Karpas-422 (cell line): ENCODE data around the gene PPP1R11. TPM values are rescaled to one million over a fixed set of nuclear protein-coding genes. Genes with fewer than 3 reads are reported as not detected.

ENCODE experiments used
- DNase-seq: peaks from one replicate; pipeline ENCODE4 v3.0.0-alpha.2; 2015
- H2AFZ ChIP-seq: fragments of 200-600 bp; sonication (generic); 2 replicates; pipeline ENCODE4 v1.6.1; 2014; ENCODE audit warnings: antibody characterized with exemption, low read length, mixed read lengths
- H3K27ac ChIP-seq: fragments of 200-600 bp; sonication (generic); 2 replicates; pipeline ENCODE4 v1.5.1; 2014; ENCODE audit warnings: mild to moderate bottlenecking, low read length, moderate library complexity
- H3K27me3 ChIP-seq: fragments of 200-600 bp; sonication (generic); 2 replicates; pipeline ENCODE4 v1.6.1; 2014; ENCODE audit warnings: low read length, mixed read lengths
- H3K36me3 ChIP-seq: fragments of 200-600 bp; sonication (generic); 2 replicates; pipeline ENCODE4 v1.6.1; 2014; ENCODE audit warnings: low read length, mixed read lengths; ENCODE audit not compliant: insufficient read depth
- H3K4me1 ChIP-seq: fragments of 200-600 bp; sonication (generic); 2 replicates; pipeline ENCODE4 v1.6.1; 2014; ENCODE audit warnings: mild to moderate bottlenecking, low read length, mixed read lengths
- H3K4me2 ChIP-seq: fragments of 200-600 bp; sonication (generic); 2 replicates; pipeline ENCODE4 v1.6.1; 2014; ENCODE audit warnings: low read length, low read depth, mild to moderate bottlenecking; ENCODE audit not compliant: poor library complexity, severe bottlenecking
- H3K4me3 ChIP-seq: fragments of 200-600 bp; sonication (generic); 2 replicates; pipeline ENCODE4 v1.5.1; 2014; ENCODE audit warnings: mild to moderate bottlenecking, antibody characterized with exemption, low read length, mixed read lengths
- H3K79me2 ChIP-seq: fragments of 200-600 bp; sonication (generic); 2 replicates; pipeline ENCODE4 v1.6.1; 2014; ENCODE audit warnings: mild to moderate bottlenecking, low read length, mixed read lengths
- H3K9ac ChIP-seq: fragments of 200-600 bp; sonication (generic); 2 replicates; pipeline ENCODE4 v1.6.0; 2014; ENCODE audit warnings: low read length
- H3K9me2 ChIP-seq: fragments of 200-600 bp; sonication (generic), shearing (Covaris generic); replicated peaks from 2 replicates; pipeline ENCODE4 v1.6.0; 2014; ENCODE audit warnings: mild to moderate bottlenecking, low read length, moderate library complexity; ENCODE audit not compliant: insufficient read depth
- H3K9me3 ChIP-seq: fragments of 300-700, 200-600 bp; sonication (generic); 2 replicates; pipeline ENCODE4 v1.6.1; 2014; ENCODE audit warnings: low read length, mixed read lengths
- H4K20me1 ChIP-seq: fragments of 200-600 bp; sonication (generic); 2 replicates; pipeline ENCODE4 v1.6.1; 2014; ENCODE audit warnings: mild to moderate bottlenecking, antibody characterized with exemption, low read length, low read depth; ENCODE audit not compliant: insufficient read depth
- total RNA-seq: library from RNA; depleted of rRNA; stranded (reverse); fragments of >200 nt; shearing (Covaris generic); gene quantifications from 2 replicates; pipeline ENCODE4 v1.2.3, GENCODE V29; 2014; ENCODE audit warnings: low replicate concordance

PPP1R11 gene
- total RNA-seq, 1 experiment from 2014 or later, result 31.5 TPM

- H3K4me3 ChIP-seq, result peak overlapping the region; percentile 98
- H3K36me3 ChIP-seq, result peaks cover 14% of the 10 kb centered on the region; the same call in 1 of the 2 replicates
- H4K20me1 ChIP-seq, result no peaks in the 10 kb centered on the region
- H3K27me3 ChIP-seq, result no peaks in the 10 kb centered on the region
- peak overlapping the region; percentile 93 for H3K4me2 ChIP-seq
- DNase-seq, result no peak
- peaks cover 59% of the 10 kb centered on the region for H3K79me2 ChIP-seq
- no peaks in the 10 kb centered on the region for H3K9me2 ChIP-seq
- H3K27ac ChIP-seq, result no peak overlapping the region
- peaks cover 54% of the 10 kb centered on the region for H3K4me1 ChIP-seq
- no peak overlapping the region for H2AFZ ChIP-seq
- no peaks in the 10 kb centered on the region for H3K9me3 ChIP-seq
- H3K9ac ChIP-seq, result peak overlapping the region; percentile 85
These were observed 4.4 kb upstream of the PPP1R11 start for GRCh38 chr6:30062471-30063178.

GRCh38 chr6:30063315-30063714, 3.7 kb upstream of the PPP1R11 start:
- Histone ChIP-seq H3K79me2 (peaks cover 66% of the 10 kb centered on the region), H3K4me2 (peak overlapping the region; percentile 93), H3K4me3 (no peak overlapping the region)

DNA sequence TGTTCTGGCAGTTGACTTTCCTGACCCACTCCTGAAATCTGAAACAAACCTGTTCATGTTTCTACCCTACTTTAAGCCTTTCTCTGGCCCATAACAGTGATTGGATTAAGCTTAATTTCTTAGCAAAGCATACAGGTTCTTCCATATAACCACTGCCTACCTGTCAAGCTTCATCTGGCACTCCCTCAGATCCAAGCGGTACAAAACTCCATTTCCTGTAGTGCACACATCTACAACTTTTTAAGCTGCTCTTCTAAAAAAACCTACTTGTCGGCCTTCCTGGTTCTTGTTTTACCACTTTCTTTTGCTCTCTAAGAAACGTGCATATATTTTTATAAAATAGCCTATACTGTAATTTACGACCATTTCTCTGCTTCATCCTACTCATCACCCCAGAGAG, 916 bp upstream of the PPP1R11 start:
- H3K4me2 ChIP-seq, result peak overlapping the region; percentile 92
- peaks cover 14% of the 10 kb centered on the region; the same call in 1 of the 2 replicates for H3K36me3 ChIP-seq
- H4K20me1 ChIP-seq, result no peaks in the 10 kb centered on the region
- peaks cover 47% of the 10 kb centered on the region for H3K79me2 ChIP-seq
- peak overlapping the region; percentile 84 for H3K27ac ChIP-seq
- H3K4me1 ChIP-seq, result peaks cover 50% of the 10 kb centered on the region
- no peaks in the 10 kb centered on the region for H3K9me2 ChIP-seq
- peak overlapping the region; percentile 34; the same call in 1 of the 2 replicates for H2AFZ ChIP-seq
- peak overlapping the region; percentile 71 for H3K4me3 ChIP-seq
- no peaks in the 10 kb centered on the region for H3K9me3 ChIP-seq
- peak overlapping the region; percentile 74 for H3K9ac ChIP-seq
- H3K27me3 ChIP-seq, result no peaks in the 10 kb centered on the region
- no peak for DNase-seq

More at GRCh38 chr6:30063315-30063714, 3.7 kb upstream of the PPP1R11 start:
- DNase-seq, result no peak
- Histone ChIP-seq H3K27ac (no peak overlapping the region), H3K27me3 (no peaks in the 10 kb centered on the region), H3K36me3 (peaks cover 14% of the 10 kb centered on the region; the same call in 1 of the 2 replicates), H3K9me3 (no peaks in the 10 kb centered on the region), H3K9me2 (no peaks in the 10 kb centered on the region), H4K20me1 (no peaks in the 10 kb centered on the region), H3K9ac (peak overlapping the region; percentile 31), H3K4me1 (peaks cover 59% of the 10 kb centered on the region), H2AFZ (no peak overlapping the region)

DNA sequence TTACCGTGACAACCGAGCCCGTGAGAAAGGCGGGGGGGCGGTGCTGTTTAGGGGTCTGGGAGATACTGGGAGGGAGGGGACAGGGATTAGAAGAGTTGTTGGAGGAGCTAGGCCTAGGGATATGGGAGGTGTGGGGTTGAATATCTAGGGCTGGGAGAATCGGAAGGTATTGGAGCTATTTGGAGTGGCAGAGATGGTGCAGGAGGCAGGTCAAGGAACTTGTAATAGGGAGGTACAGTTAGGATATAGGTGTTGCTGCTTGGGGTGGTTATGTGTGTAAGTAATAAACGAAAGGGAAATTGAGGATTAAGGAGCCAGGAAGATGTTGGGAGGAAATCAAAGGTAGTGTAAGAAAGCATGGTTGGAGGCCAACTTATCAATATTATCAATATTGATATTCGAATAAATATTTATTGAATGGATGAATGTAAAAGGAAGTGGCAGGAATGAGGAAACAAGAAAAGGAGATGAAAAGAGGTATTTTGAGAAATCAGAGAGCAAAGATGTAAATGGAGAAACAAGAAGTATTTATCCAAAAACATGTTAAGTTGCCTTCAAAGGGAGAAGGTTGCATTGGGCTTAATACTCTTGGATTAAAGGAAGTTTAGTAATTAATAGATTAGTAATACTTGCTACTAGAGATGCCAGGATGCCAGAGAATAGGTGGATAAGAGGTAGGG, 602 bp downstream of the PPP1R11 start:
- H3K27ac ChIP-seq, result peak overlapping the region; percentile 22; the same call in 1 of the 2 replicates
- H3K9me2 ChIP-seq, result no peaks in the 10 kb centered on the region
- H4K20me1 ChIP-seq, result no peaks in the 10 kb centered on the region
- H3K79me2 ChIP-seq, result peaks cover 34% of the 10 kb centered on the region
- H3K4me1 ChIP-seq, result peaks cover 42% of the 10 kb centered on the region
- H3K9me3 ChIP-seq, result no peaks in the 10 kb centered on the region
- no peak for DNase-seq
- H3K4me2 ChIP-seq, result peak overlapping the region; percentile 86
- H3K9ac ChIP-seq, result peak overlapping the region; percentile 77
- H3K36me3 ChIP-seq, result peaks cover 14% of the 10 kb centered on the region; the same call in 1 of the 2 replicates
- peak overlapping the region; percentile 82 for H3K4me3 ChIP-seq
- H2AFZ ChIP-seq, result no peak overlapping the region; the same call in 1 of the 2 replicates
- H3K27me3 ChIP-seq, result no peaks in the 10 kb centered on the region

GRCh38 chr6:30071081-30071818, 4.3 kb downstream of the PPP1R11 start:
- Histone ChIP-seq H3K4me1 (peaks cover 10% of the 10 kb centered on the region), H3K9me2 (no peaks in the 10 kb centered on the region), H3K27me3 (no peaks in the 10 kb centered on the region), H3K9me3 (no peaks in the 10 kb centered on the region), H2AFZ (no peak overlapping the region), H3K9ac (no peak overlapping the region), H4K20me1 (no peaks in the 10 kb centered on the region), H3K36me3 (no peaks in the 10 kb centered on the region), H3K79me2 (peaks cover 16% of the 10 kb centered on the region), H3K27ac (no peak overlapping the region), H3K4me3 (no peak overlapping the region), H3K4me2 (no peak overlapping the region)
- no peak for DNase-seq

GRCh38 chr6:30071858-30072257, 4.9 kb downstream of the PPP1R11 start:
- Histone ChIP-seq H3K27me3 (no peaks in the 10 kb centered on the region), H3K36me3 (no peaks in the 10 kb centered on the region), H3K4me3 (no peak overlapping the region), H3K27ac (no peak overlapping the region), H3K4me1 (peaks cover 9% of the 10 kb centered on the region), H3K9me2 (no peaks in the 10 kb centered on the region), H3K4me2 (no peak overlapping the region), H3K9me3 (no peaks in the 10 kb centered on the region), H3K79me2 (peaks cover 16% of the 10 kb centered on the region), H4K20me1 (no peaks in the 10 kb centered on the region), H2AFZ (no peak overlapping the region), H3K9ac (no peak overlapping the region)
- DNase-seq, result no peak

GRCh38 chr6:30073489-30074235, 6.7 kb downstream of the PPP1R11 start:
- H3K4me1 ChIP-seq, result 0 out of 2 replicates have a peak, but pooled peaks cover under 1% of the 10 kb centered on the region
- no peaks in the 10 kb centered on the region for H3K36me3 ChIP-seq
- no peaks in the 10 kb centered on the region for H3K27me3 ChIP-seq
- no peak overlapping the region for H3K27ac ChIP-seq
- H3K4me2 ChIP-seq, result no peak overlapping the region
- H3K9ac ChIP-seq, result no peak overlapping the region
- no peak overlapping the region for H2AFZ ChIP-seq
- H3K4me3 ChIP-seq, result no peak overlapping the region
- no peaks in the 10 kb centered on the region for H3K9me2 ChIP-seq
- DNase-seq, result no peak
- H3K79me2 ChIP-seq, result peaks cover 2% of the 10 kb centered on the region
- H4K20me1 ChIP-seq, result no peaks in the 10 kb centered on the region
- H3K9me3 ChIP-seq, result no peaks in the 10 kb centered on the region
